Stimulated activated CD4-positive, alpha-beta T cell treated with anti-CD3 and anti-CD28 coated beads, Interleukin-2, amount 100 ng/mL, for 48 hours (primary cell): ENCODE data around the gene RSAD2.
A peak's percentile ranks its signal among the peaks of the same experiment; 100 is the strongest.
"Not testable (repeated sequence)": the region's sequence is repeated elsewhere in the genome, so short reads cannot be mapped to it uniquely, and the experiment has no call there.

Source experiments
- DNase-seq, 2 donors: peaks; one replicate each; pipeline ENCODE4 v3.0.0-alpha.2; 2020

Gene RSAD2

GRCh38 chr2:6864923-6865345, 12.6 kb upstream of the RSAD2 start:
- DNase-seq = no peak

GRCh38 chr2:6865346-6866274, 12.0 kb upstream of the RSAD2 start, which contains the start of gene CMPK2:
Gene CMPK2, minus strand, starts transcription at chr2:6865907. Its CDS starts 211 bp downstream, at chr2:6865696.
- peak; percentile 64 to 66 for DNase-seq

- DNase-seq = no peak
Measured at GRCh38 chr2:6866275-6866671, 11.3 kb upstream of the RSAD2 start.

- no peak for DNase-seq
Measured at GRCh38 chr2:6866982-6867381, 10.6 kb upstream of the RSAD2 start.

- no peak for DNase-seq
Measured at GRCh38 chr2:6872394-6872793, 5.2 kb upstream of the RSAD2 start.

- DNase-seq = no peak
Measured at GRCh38 chr2:6874032-6874431, 3.5 kb upstream of the RSAD2 start.

GRCh38 chr2:6876309-6876708, 1.3 kb upstream of the RSAD2 start:
- no peak for DNase-seq

GRCh38 chr2:6878549-6878948, 972 bp downstream of the RSAD2 start:
- no peak for DNase-seq

GRCh38 chr2:6879011-6879410, 1.4 kb downstream of the RSAD2 start:
- DNase-seq = no peak

- DNase-seq = no peak
Measured at GRCh38 chr2:6880200-6880733, 2.7 kb downstream of the RSAD2 start.

GRCh38 chr2:6881046-6881445, 3.5 kb downstream of the RSAD2 start:
- no peak for DNase-seq

GRCh38 chr2:6881516-6881915, 3.9 kb downstream of the RSAD2 start:
- no peak for DNase-seq

- no peak for DNase-seq
Measured at GRCh38 chr2:6883448-6884122, 6.0 kb downstream of the RSAD2 start.

GRCh38 chr2:6885551-6885950, 8.0 kb downstream of the RSAD2 start:
- no peak for DNase-seq

- DNase-seq = no peak
Measured at GRCh38 chr2:6885968-6886367, 8.4 kb downstream of the RSAD2 start.

GRCh38 chr2:6887751-6888192, 10.2 kb downstream of the RSAD2 start:
- DNase-seq = no peak

GRCh38 chr2:6888724-6889123, 11.1 kb downstream of the RSAD2 start:
- DNase-seq = no peak

GRCh38 chr2:6893876-6894482, 16.4 kb downstream of the RSAD2 start:
- no peak for DNase-seq

- DNase-seq = no peak
Measured at GRCh38 chr2:6896930-6897759, 19.6 kb downstream of the RSAD2 start.

- not testable (repeated sequence) for DNase-seq
Measured at GRCh38 chr2:6902581-6902980, 25.0 kb downstream of the RSAD2 start.

GRCh38 chr2:6905668-6906067, 28.1 kb downstream of the RSAD2 start:
- DNase-seq = no peak

- no peak for DNase-seq
Measured at GRCh38 chr2:6906165-6906741, 28.7 kb downstream of the RSAD2 start.
